Adipose tissue (tissue), 3 donors: ENCODE data around the gene CRYM. TPM values are rescaled to one million over a fixed set of nuclear protein-coding genes. Genes with fewer than 3 reads are reported as not detected.
"Not testable (repeated sequence)": the region's sequence is repeated elsewhere in the genome, so short reads cannot be mapped to it uniquely, and the experiment has no call there.

Experiments
- H3K27ac ChIP-seq: one replicate; pipeline ENCODE4 v1.5.1; 2013; ENCODE audit warnings: low read depth, low read length
- WGBS, 3 donors: extraction: QIAGEN DNeasy Blood & Tissue Kit; methylation state at CpG; one replicate each; pipeline ENCODE4 v1.1.7; 2013; 5-methylcytosine and 5-hydroxymethylcytosine counted together
- polyA plus RNA-seq, 3 donors: library from polyadenylated mRNA; stranded (reverse); fragments of 200-250 nt; gene quantifications; one replicate each; pipeline ENCODE4 v1.2.3, GENCODE V29; 2013
- donor health status: healthy with polysubstance abuse.
- donor health status: Bipolar disorder and iron deficiency.
- donor health status: healthy.

CRYM gene
- polyA plus RNA-seq, 3 donors = 0.04 to 0.90 (median 0.06) TPM

- no peak overlapping the region for H3K27ac ChIP-seq
- 69 to 80% (median 71%) methylated on average over 9 of the region's 9 CpGs for WGBS, 3 donors
Measured at GRCh38 chr16:21260870-21261791, 17.0 kb downstream of the CRYM start.

- 77 to 90% (median 89%) methylated on average over 4 of the region's 4 CpGs for WGBS, 3 donors
Measured at GRCh38 chr16:21257284-21257683, 20.8 kb downstream of the CRYM start.

GRCh38 chr16:21256636-21257035 is 21.5 kb downstream of the CRYM start:
- H3K27ac ChIP-seq = no peak overlapping the region
- WGBS, 3 donors = 86 to 90% (median 86%) methylated on average over 2 of the region's 2 CpGs

More at GRCh38 chr16:21257284-21257683, 20.8 kb downstream of the CRYM start:
- H3K27ac ChIP-seq = no peak overlapping the region

- 83 to 86% (median 86%) methylated on average over 3 of the region's 3 CpGs for WGBS, 3 donors
- H3K27ac ChIP-seq = no peak overlapping the region
Measured at GRCh38 chr16:21253470-21253869, 24.6 kb downstream of the CRYM start.

- 75 to 80% (median 77%) methylated on average over 15 of the region's 15 CpGs for WGBS, 3 donors
- H3K27ac ChIP-seq = no peak overlapping the region
Measured at GRCh38 chr16:21250072-21250923, 27.8 kb downstream of the CRYM start.

GRCh38 chr16:21248179-21248578 is 29.9 kb downstream of the CRYM start:
- 87 to 91% (median 87%) methylated on average over 4 of the region's 4 CpGs for WGBS, 3 donors
- H3K27ac ChIP-seq = not testable (repeated sequence)

- 63 to 85% (median 74%) methylated on average over 7 of the region's 7 CpGs for WGBS, 3 donors
- no peak overlapping the region for H3K27ac ChIP-seq
Measured at GRCh38 chr16:21244518-21245215, 33.4 kb downstream of the CRYM start.

- no peak overlapping the region for H3K27ac ChIP-seq
- 14 to 21% (median 17%) methylated on average over 2 of the region's 2 CpGs for whole genome bisulfite sequencing, 3 donors
Measured at GRCh38 chr16:21242756-21243155, 35.3 kb downstream of the CRYM start.

- 44 to 78% (median 73%) methylated on average over 4 of the region's 4 CpGs for WGBS, 3 donors
- no peak overlapping the region for H3K27ac ChIP-seq
Measured at GRCh38 chr16:21239646-21240045, 38.4 kb downstream of the CRYM start.

GRCh38 chr16:21236831-21237230 is 41.3 kb downstream of the CRYM start:
- no peak overlapping the region for H3K27ac ChIP-seq
- 75 to 86% (median 83%) methylated on average over 5 of the region's 5 CpGs for WGBS, 3 donors

GRCh38 chr16:21235199-21235585 is 42.9 kb downstream of the CRYM start:
- WGBS, 3 donors = 58 to 78% (median 76%) methylated on average over 3 of the region's 3 CpGs
- no peak overlapping the region for H3K27ac ChIP-seq

GRCh38 chr16:21233521-21234150 is 44.5 kb downstream of the CRYM start, which contains the start of gene ANKS4B:
ANKS4B (plus strand) TSS chr16:21233699; CDS start chr16:21233738, 39 bp downstream.
- WGBS, 3 donors = 41 to 86% (median 78%) methylated on average over 11 of the region's 11 CpGs

GRCh38 chr16:21233045-21233520 is 45.0 kb downstream of the CRYM start:
- WGBS, 3 donors = 94 to 96% (median 96%) methylated on average over 1 of the region's 1 CpG
- H3K27ac ChIP-seq = no peak overlapping the region

More at GRCh38 chr16:21233521-21234150, 44.5 kb downstream of the CRYM start, which contains the start of gene ANKS4B:
- H3K27ac ChIP-seq = no peak within 1 kb of the TSS

GRCh38 chr16:21228361-21228872 is 49.7 kb downstream of the CRYM start:
- H3K27ac ChIP-seq = no peak overlapping the region

GRCh38 chr16:21227866-21228265 is 50.2 kb downstream of the CRYM start:
- H3K27ac ChIP-seq = no peak overlapping the region

More at GRCh38 chr16:21228361-21228872, 49.7 kb downstream of the CRYM start:
- 53 to 72% (median 53%) methylated on average over 2 of the region's 2 CpGs for WGBS, 3 donors

GRCh38 chr16:21226749-21227148 is 51.3 kb downstream of the CRYM start:
- H3K27ac ChIP-seq = no peak overlapping the region

- 35 to 67% (median 49%) methylated on average over 2 of the region's 2 CpGs for WGBS, 3 donors
- H3K27ac ChIP-seq = no peak overlapping the region
Measured at GRCh38 chr16:21224800-21225199, 53.3 kb downstream of the CRYM start.

- 66 to 75% (median 74%) methylated on average over 9 of the region's 9 CpGs for WGBS, 3 donors
Measured at GRCh38 chr16:21223787-21224186, 54.3 kb downstream of the CRYM start.

More at GRCh38 chr16:21223787-21224186, 54.3 kb downstream of the CRYM start:
- H3K27ac ChIP-seq = no peak overlapping the region
